ENCODE data around the gene LRCOL1.

- TF ChIP-seq CTCF (IDR thresholded peaks at IDR 0.05) (no peak), EP300 (IDR thresholded peaks at IDR 0.05) (no peak)
Measured at GRCh38 chr12:132585177-132585576, 25.2 kb downstream of the LRCOL1 start.

Measured in stomach (tissue), 4 donors.